Measurements from ENCODE around the gene PPP1R7. TPM values are rescaled to one million over a fixed set of nuclear protein-coding genes. Genes with fewer than 3 reads are reported as not detected.

The PPP1R7 gene
- total and polyA plus RNA-seq, 7 donors = 44.0 to 108 (median 72.5) TPM

GRCh38 chr2:241207151-241207550 lies 56.9 kb downstream of the PPP1R7 start:
- ATAC-seq (no peak), DNase-seq (no peak)
- no peaks in the 10 kb centered on the region for H3K36me3 ChIP-seq (ENCODE audit: insufficient read depth in 1 of 2, low read depth in 1 of 2)
- no peaks in the 10 kb centered on the region for H3K9me3 ChIP-seq
- no peaks in the 10 kb centered on the region for H3K4me1 ChIP-seq
- intact Hi-C loops (cut with DNase I) = no loop called here
- H3K27me3 ChIP-seq (ENCODE audit: insufficient read depth in 3 of 3, low read length in 2 of 3) = no peaks in the 10 kb centered on the region
- H3K27ac ChIP-seq = no peak overlapping the region
- H3K4me3 ChIP-seq = no peak overlapping the region
- no peak for TF ChIP-seq CTCF (IDR thresholded peaks at IDR 0.05)
- 83 to 94% (median 88%) methylated on average over 1 of the region's 1 CpG for WGBS, 3 donors

- Histone ChIP-seq H3K4me3 (no peak overlapping the region), H3K27me3 (ENCODE audit: insufficient read depth in 3 of 3, low read length in 2 of 3) (no peaks in the 10 kb centered on the region), H3K9me3 (no peaks in the 10 kb centered on the region), H3K36me3 (ENCODE audit: insufficient read depth in 1 of 2, low read depth in 1 of 2) (no peaks in the 10 kb centered on the region), H3K4me1 (no peaks in the 10 kb centered on the region), H3K27ac (no peak overlapping the region)
- DNase-seq (no peak), ATAC-seq (no peak)
- no peak for TF ChIP-seq CTCF (IDR thresholded peaks at IDR 0.05)
- 66 to 74% (median 68%) methylated on average over 6 of the region's 6 CpGs for WGBS, 3 donors
- intact Hi-C loops (cut with DNase I) = no loop called here
These were observed 57.4 kb downstream of the PPP1R7 start for GRCh38 chr2:241207641-241208040.

- WGBS, 3 donors = 46 to 58% (median 55%) methylated on average over 6 of the region's 6 CpGs
- no peak overlapping the region for H3K27ac ChIP-seq
- no peaks in the 10 kb centered on the region for H3K4me1 ChIP-seq
- H3K9me3 ChIP-seq = no peaks in the 10 kb centered on the region
- DNase-seq = no peak
- no peaks in the 10 kb centered on the region for H3K36me3 ChIP-seq (ENCODE audit: insufficient read depth in 1 of 2, low read depth in 1 of 2)
- no peak for ATAC-seq
- no peak for TF ChIP-seq CTCF (IDR thresholded peaks at IDR 0.05)
- no peaks in the 10 kb centered on the region for H3K27me3 ChIP-seq (ENCODE audit: insufficient read depth in 3 of 3, low read length in 2 of 3)
- no peak overlapping the region for H3K4me3 ChIP-seq
- intact Hi-C loops (cut with DNase I) = no loop called here
These were observed 57.8 kb downstream of the PPP1R7 start for GRCh38 chr2:241208058-241208457.

- intact Hi-C loops (cut with DNase I) = no loop called here
- Histone ChIP-seq H3K9me3 (no peaks in the 10 kb centered on the region), H3K27ac (no peak overlapping the region), H3K4me1 (no peaks in the 10 kb centered on the region), H3K36me3 (ENCODE audit: insufficient read depth in 1 of 2, low read depth in 1 of 2) (no peaks in the 10 kb centered on the region), H3K4me3 (no peak overlapping the region), H3K27me3 (ENCODE audit: insufficient read depth in 3 of 3, low read length in 2 of 3) (no peaks in the 10 kb centered on the region)
- ATAC-seq (no peak), DNase-seq (no peak)
- TF ChIP-seq CTCF (IDR thresholded peaks at IDR 0.05) = no peak
- WGBS, 3 donors = 81 to 91% (median 84%) methylated on average over 33 of the region's 33 CpGs
These were observed 59.0 kb downstream of the PPP1R7 start for GRCh38 chr2:241209271-241209670.

GRCh38 chr2:241211276-241211675 lies 61.0 kb downstream of the PPP1R7 start:
- Histone ChIP-seq H3K4me3 (no peak overlapping the region), H3K27ac (no peak overlapping the region), H3K4me1 (no peaks in the 10 kb centered on the region), H3K27me3 (ENCODE audit: insufficient read depth in 3 of 3, low read length in 2 of 3) (no peaks in the 10 kb centered on the region), H3K9me3 (no peaks in the 10 kb centered on the region), H3K36me3 (ENCODE audit: insufficient read depth in 1 of 2, low read depth in 1 of 2) (no peaks in the 10 kb centered on the region)
- intact Hi-C loops (cut with DNase I) = no loop called here
- ATAC-seq (no peak), DNase-seq (no peak)
- TF ChIP-seq CTCF (IDR thresholded peaks at IDR 0.05) = no peak
- WGBS, 3 donors = 25 to 52% (median 47%) methylated on average over 2 of the region's 2 CpGs

Data from psoas muscle (tissue), 8 donors.